Karpas-422 (cell line): ENCODE results near the gene PCBP2. TPM values are rescaled to one million over a fixed set of nuclear protein-coding genes. Genes with fewer than 3 reads are reported as not detected.

Source experiments
- DNase-seq: peaks from one replicate; pipeline ENCODE4 v3.0.0-alpha.2; 2015
- H2AFZ ChIP-seq: fragments of 200-600 bp; sonication (generic); 2 replicates; pipeline ENCODE4 v1.6.1; 2014; ENCODE audit warnings: antibody characterized with exemption, low read length, mixed read lengths
- H3K27ac ChIP-seq: fragments of 200-600 bp; sonication (generic); 2 replicates; pipeline ENCODE4 v1.5.1; 2014; ENCODE audit warnings: mild to moderate bottlenecking, low read length, moderate library complexity
- H3K27me3 ChIP-seq: fragments of 200-600 bp; sonication (generic); 2 replicates; pipeline ENCODE4 v1.6.1; 2014; ENCODE audit warnings: low read length, mixed read lengths
- H3K36me3 ChIP-seq: fragments of 200-600 bp; sonication (generic); 2 replicates; pipeline ENCODE4 v1.6.1; 2014; ENCODE audit warnings: low read length, mixed read lengths; ENCODE audit not compliant: insufficient read depth
- H3K4me1 ChIP-seq: fragments of 200-600 bp; sonication (generic); 2 replicates; pipeline ENCODE4 v1.6.1; 2014; ENCODE audit warnings: mild to moderate bottlenecking, low read length, mixed read lengths
- H3K4me2 ChIP-seq: fragments of 200-600 bp; sonication (generic); 2 replicates; pipeline ENCODE4 v1.6.1; 2014; ENCODE audit warnings: low read length, low read depth, mild to moderate bottlenecking; ENCODE audit not compliant: poor library complexity, severe bottlenecking
- H3K4me3 ChIP-seq: fragments of 200-600 bp; sonication (generic); 2 replicates; pipeline ENCODE4 v1.5.1; 2014; ENCODE audit warnings: mild to moderate bottlenecking, antibody characterized with exemption, low read length, mixed read lengths
- H3K79me2 ChIP-seq: fragments of 200-600 bp; sonication (generic); 2 replicates; pipeline ENCODE4 v1.6.1; 2014; ENCODE audit warnings: mild to moderate bottlenecking, low read length, mixed read lengths
- H3K9ac ChIP-seq: fragments of 200-600 bp; sonication (generic); 2 replicates; pipeline ENCODE4 v1.6.0; 2014; ENCODE audit warnings: low read length
- H3K9me2 ChIP-seq: fragments of 200-600 bp; sonication (generic), shearing (Covaris generic); replicated peaks from 2 replicates; pipeline ENCODE4 v1.6.0; 2014; ENCODE audit warnings: mild to moderate bottlenecking, low read length, moderate library complexity; ENCODE audit not compliant: insufficient read depth
- H3K9me3 ChIP-seq: fragments of 300-700, 200-600 bp; sonication (generic); 2 replicates; pipeline ENCODE4 v1.6.1; 2014; ENCODE audit warnings: low read length, mixed read lengths
- H4K20me1 ChIP-seq: fragments of 200-600 bp; sonication (generic); 2 replicates; pipeline ENCODE4 v1.6.1; 2014; ENCODE audit warnings: mild to moderate bottlenecking, antibody characterized with exemption, low read length, low read depth; ENCODE audit not compliant: insufficient read depth
- small RNA-seq: library from RNA; depleted of rRNA; stranded (forward); fragments of <200 nt; gene quantifications from one replicate; pipeline ENCODE3, GENCODE V24; 2014
- total RNA-seq: library from RNA; depleted of rRNA; stranded (reverse); fragments of >200 nt; shearing (Covaris generic); gene quantifications from 2 replicates; pipeline ENCODE4 v1.2.3, GENCODE V29; 2014; ENCODE audit warnings: low replicate concordance; rRNA removed

Gene PCBP2
- total RNA-seq, 1 experiment from 2014 or later, result 447 TPM

- Histone ChIP-seq H3K27ac (no peak overlapping the region), H3K9me2 (no peaks in the 10 kb centered on the region), H4K20me1 (no peaks in the 10 kb centered on the region), H3K27me3 (no peaks in the 10 kb centered on the region), H3K4me3 (no peak overlapping the region), H3K4me1 (no peaks in the 10 kb centered on the region), H3K9ac (no peak overlapping the region), H3K4me2 (no peak overlapping the region), H3K36me3 (peaks cover 35% of the 10 kb centered on the region), H3K9me3 (no peaks in the 10 kb centered on the region), H2AFZ (no peak overlapping the region), H3K79me2 (no peaks in the 10 kb centered on the region)
- DNase-seq, result no peak
Observed at GRCh38 chr12:53530061-53530460, 78.2 kb downstream of the PCBP2 start.

Small RNAs within 50 kb of the gene (small RNA-seq; reads per million reads assigned to genes)
- gene AC023509.3, result 0.12 reads per million

Other genes with a start within 250 kb of the PCBP2 start
- gene ITGB7, start 244.9 kb upstream of the PCBP2 start, total RNA-seq, result 124 and 159 TPM in 2 replicates
- 1.7 and 6.5 TPM in 2 replicates for gene RARG, start 219.9 kb upstream of the PCBP2 start, total RNA-seq
- gene ESPL1, start 183.8 kb upstream of the PCBP2 start, total RNA-seq, result 9.4 and 22.8 TPM in 2 replicates
- gene PFDN5, start 156.6 kb upstream of the PCBP2 start, total RNA-seq, result 387 and 492 TPM in 2 replicates
- 67.1 and 85.5 TPM in 2 replicates for gene MYG1, start 152.4 kb upstream of the PCBP2 start, total RNA-seq
- 37.3 and 63.6 TPM in 2 replicates for gene AAAS, start 130.5 kb upstream of the PCBP2 start, total RNA-seq
- gene SP7, start 115.7 kb upstream of the PCBP2 start, total RNA-seq, result not detected in 2 replicates
- gene SP1, start 71.9 kb upstream of the PCBP2 start, total RNA-seq, result 29.9 and 36.5 TPM in 2 replicates
- gene AMHR2, start 28.2 kb upstream of the PCBP2 start, total RNA-seq, result not detected in 2 replicates
- 112 and 139 TPM in 2 replicates for gene PRR13, start 10.4 kb upstream of the PCBP2 start, total RNA-seq
- gene MAP3K12, start 47.4 kb downstream of the PCBP2 start, total RNA-seq, result 21.9 and 24.8 TPM in 2 replicates
- gene TARBP2, start 49.2 kb downstream of the PCBP2 start, total RNA-seq, result 37.0 and 65.7 TPM in 2 replicates
- gene NPFF, start 55.4 kb downstream of the PCBP2 start, total RNA-seq, result 1.0 TPM in 1 of 2 replicates, not detected in the other
- gene ATF7, start 174.3 kb downstream of the PCBP2 start, total RNA-seq, result 14.8 and 28.9 TPM in 2 replicates
- 718 and 957 TPM in 2 replicates for gene ATP5MC2, start 224.0 kb downstream of the PCBP2 start, total RNA-seq